Skeletal muscle tissue (tissue), 5 donors: ENCODE data around the gene PNPLA2. TPM values are rescaled to one million over a fixed set of nuclear protein-coding genes. Genes with fewer than 3 reads are reported as not detected.

ENCODE experiments used
- H3K27ac ChIP-seq: one replicate; pipeline ENCODE4 v1.7.0; 2013; ENCODE audit warnings: mild to moderate bottlenecking, low read depth, low read length, inconsistent platforms
- H3K27me3 ChIP-seq, 3 donors: one replicate each; pipeline ENCODE4 v1.7.0; 2013; ENCODE audit warnings: low read length in 3 of 3; ENCODE audit not compliant: control insufficient read depth in 3 of 3, insufficient read depth in 3 of 3
- H3K36me3 ChIP-seq, 3 donors: one replicate each; pipeline ENCODE4 v1.7.0; 2013; ENCODE audit warnings: low read length in 3 of 3; ENCODE audit not compliant: control insufficient read depth in 3 of 3, insufficient read depth in 3 of 3
- H3K4me1 ChIP-seq, 3 donors: one replicate each; pipeline ENCODE4 v1.7.0; 2013; ENCODE audit warnings: low read length in 3 of 3, mild to moderate bottlenecking in 3 of 3; ENCODE audit not compliant: control insufficient read depth in 3 of 3, insufficient read depth in 3 of 3
- H3K4me3 ChIP-seq, 3 donors: one replicate each; pipeline ENCODE4 v1.7.0; 2013; ENCODE audit warnings: low read length in 3 of 3
- H3K9ac ChIP-seq, 3 donors: one replicate each; pipeline ENCODE4 v1.7.0; 2013; ENCODE audit warnings: low read length in 3 of 3, mild to moderate bottlenecking in 3 of 3, moderate library complexity in 2 of 3, low read depth in 1 of 3
- H3K9me3 ChIP-seq, 3 donors: one replicate each; pipeline ENCODE4 v1.7.0; 2013; ENCODE audit warnings: low read length in 3 of 3; ENCODE audit not compliant: control insufficient read depth in 3 of 3
- small RNA-seq: library from RNA; depleted of rRNA; stranded (forward); fragments of <200 nt; gene quantifications from one replicate; pipeline ENCODE3, GENCODE V24; 2014
- total RNA-seq: library from RNA; depleted of rRNA; stranded (reverse); fragments of >200 nt; gene quantifications from one replicate; pipeline ENCODE4 v1.2.3, GENCODE V29; 2014
- donor health status: Osteomylitis.

The PNPLA2 gene
- total RNA-seq, 1 donor from 2014 or later, result 13.6 TPM

- Histone ChIP-seq H3K36me3 (peaks cover 8 to 15% (median 12%) of the 10 kb centered on the region in 3 donors), H3K4me3 (no peak overlapping the region), H3K27me3 (no peaks in the 10 kb centered on the region), H3K27ac (no peak overlapping the region), H3K4me1 (no peaks in the 10 kb centered on the region), H3K9me3 (no peaks in the 10 kb centered on the region), H3K9ac (no peak overlapping the region)
Observed at GRCh38 chr11:870418-870817, 51.7 kb downstream of the PNPLA2 start.

GRCh38 chr11:871472-871871 is 52.8 kb downstream of the PNPLA2 start:
- H3K4me3 ChIP-seq, result no peak overlapping the region
- H3K9me3 ChIP-seq, result no peaks in the 10 kb centered on the region
- H3K4me1 ChIP-seq, result peaks cover 5 to 10% (median 7%) of the 10 kb centered on the region in 3 donors
- H3K36me3 ChIP-seq, result peaks cover 5 to 10% (median 7%) of the 10 kb centered on the region in 3 donors
- H3K27me3 ChIP-seq, result no peaks in the 10 kb centered on the region
- H3K27ac ChIP-seq, result no peak overlapping the region
- no peak overlapping the region for H3K9ac ChIP-seq

- Histone ChIP-seq H3K36me3 (peaks cover 3 to 9% (median 5%) of the 10 kb centered on the region in 3 donors), H3K4me1 (peaks cover 13 to 20% (median 14%) of the 10 kb centered on the region in 3 donors), H3K4me3 (no peak overlapping the region), H3K9me3 (no peaks in the 10 kb centered on the region), H3K27me3 (no peaks in the 10 kb centered on the region), H3K9ac (no peak overlapping the region), H3K27ac (no peak overlapping the region)
Observed at GRCh38 chr11:872799-873198, 54.1 kb downstream of the PNPLA2 start.

GRCh38 chr11:873706-874105 is 55.0 kb downstream of the PNPLA2 start:
- Histone ChIP-seq H3K27me3 (no peaks in the 10 kb centered on the region), H3K9ac (no peak overlapping the region), H3K27ac (no peak overlapping the region), H3K4me3 (no peak overlapping the region), H3K36me3 (peaks cover 1 to 11% (median 3%) of the 10 kb centered on the region in 3 donors), H3K4me1 (peaks cover 13 to 20% (median 14%) of the 10 kb centered on the region in 3 donors), H3K9me3 (no peaks in the 10 kb centered on the region)

Small RNA genes within 50 kb of the gene (small RNA-seq; reads per million reads assigned to genes)
- not detected for gene SNORA52

Other genes starting within 250 kb of the PNPLA2 start
- 21.9 TPM for gene PHRF1, start 242.4 kb upstream of the PNPLA2 start, total RNA-seq
- gene IRF7, start 203.0 kb upstream of the PNPLA2 start, total RNA-seq, result 6.8 TPM
- gene CDHR5, start 194.0 kb upstream of the PNPLA2 start, total RNA-seq, result 1.0 TPM
- 74.6 TPM for gene SCT, start 191.7 kb upstream of the PNPLA2 start, total RNA-seq
- gene DRD4, start 181.6 kb upstream of the PNPLA2 start, total RNA-seq, result not detected
- 17.2 TPM for gene DEAF1, start 123.7 kb upstream of the PNPLA2 start, total RNA-seq
- 5.7 TPM for gene TMEM80, start 123.1 kb upstream of the PNPLA2 start, total RNA-seq
- gene EPS8L2, start 112.7 kb upstream of the PNPLA2 start, total RNA-seq, result 1.0 TPM
- 78.3 TPM for gene TALDO1, start 71.5 kb upstream of the PNPLA2 start, total RNA-seq
- 14.6 TPM for gene GATD1, start 41.4 kb upstream of the PNPLA2 start, total RNA-seq
- not detected for gene CEND1, start 28.8 kb upstream of the PNPLA2 start, total RNA-seq
- gene SLC25A22, start 20.6 kb upstream of the PNPLA2 start, total RNA-seq, result 2.6 TPM
- 2.1 TPM for gene PIDD1, start 13.7 kb upstream of the PNPLA2 start, total RNA-seq
- gene RPLP2, start 8.9 kb upstream of the PNPLA2 start, total RNA-seq, result 414 TPM
- gene CRACR2B, start 9.0 kb downstream of the PNPLA2 start, total RNA-seq, result 5.7 TPM
- gene CD151, start 14.0 kb downstream of the PNPLA2 start, total RNA-seq, result 94.5 TPM
- 46.4 TPM for gene POLR2L, start 23.6 kb downstream of the PNPLA2 start, total RNA-seq
- gene TSPAN4, start 23.9 kb downstream of the PNPLA2 start, total RNA-seq, result 42.3 TPM
- 26.1 TPM for gene CHID1, start 91.9 kb downstream of the PNPLA2 start, total RNA-seq
- 17.7 TPM for gene AP2A2, start 107.0 kb downstream of the PNPLA2 start, total RNA-seq
- not detected for gene MUC6, start 217.8 kb downstream of the PNPLA2 start, total RNA-seq